ENCODE data around the gene GFI1B.

- TF ChIP-seq, protein P1, sequence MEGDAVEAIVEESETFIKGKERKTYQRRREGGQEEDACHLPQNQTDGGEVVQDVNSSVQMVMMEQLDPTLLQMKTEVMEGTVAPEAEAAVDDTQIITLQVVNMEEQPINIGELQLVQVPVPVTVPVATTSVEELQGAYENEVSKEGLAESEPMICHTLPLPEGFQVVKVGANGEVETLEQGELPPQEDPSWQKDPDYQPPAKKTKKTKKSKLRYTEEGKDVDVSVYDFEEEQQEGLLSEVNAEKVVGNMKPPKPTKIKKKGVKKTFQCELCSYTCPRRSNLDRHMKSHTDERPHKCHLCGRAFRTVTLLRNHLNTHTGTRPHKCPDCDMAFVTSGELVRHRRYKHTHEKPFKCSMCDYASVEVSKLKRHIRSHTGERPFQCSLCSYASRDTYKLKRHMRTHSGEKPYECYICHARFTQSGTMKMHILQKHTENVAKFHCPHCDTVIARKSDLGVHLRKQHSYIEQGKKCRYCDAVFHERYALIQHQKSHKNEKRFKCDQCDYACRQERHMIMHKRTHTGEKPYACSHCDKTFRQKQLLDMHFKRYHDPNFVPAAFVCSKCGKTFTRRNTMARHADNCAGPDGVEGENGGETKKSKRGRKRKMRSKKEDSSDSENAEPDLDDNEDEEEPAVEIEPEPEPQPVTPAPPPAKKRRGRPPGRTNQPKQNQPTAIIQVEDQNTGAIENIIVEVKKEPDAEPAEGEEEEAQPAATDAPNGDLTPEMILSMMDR (conservative IDR thresholded peaks at IDR 0.05; ENCODE audit: low read depth, low read length), result no peak
- no peak for TF ChIP-seq CHD1 (IDR thresholded peaks at IDR 0.05; ENCODE audit: low read depth, low read length)
- no peak for TF ChIP-seq CEBPB (IDR thresholded peaks at IDR 0.05; ENCODE audit: low read depth, low read length)
- TF ChIP-seq, protein P2, sequence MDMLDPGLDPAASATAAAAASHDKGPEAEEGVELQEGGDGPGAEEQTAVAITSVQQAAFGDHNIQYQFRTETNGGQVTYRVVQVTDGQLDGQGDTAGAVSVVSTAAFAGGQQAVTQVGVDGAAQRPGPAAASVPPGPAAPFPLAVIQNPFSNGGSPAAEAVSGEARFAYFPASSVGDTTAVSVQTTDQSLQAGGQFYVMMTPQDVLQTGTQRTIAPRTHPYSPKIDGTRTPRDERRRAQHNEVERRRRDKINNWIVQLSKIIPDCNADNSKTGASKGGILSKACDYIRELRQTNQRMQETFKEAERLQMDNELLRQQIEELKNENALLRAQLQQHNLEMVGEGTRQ (IDR thresholded peaks at IDR 0.05; ENCODE audit: low read depth, low read length), result no peak
- TF ChIP-seq POLR2A (IDR thresholded peaks at IDR 0.05; ENCODE audit: low read depth, low read length), result no peak
- TF ChIP-seq RAD21 (IDR thresholded peaks at IDR 0.05; ENCODE audit: low read length), result no peak
- TF ChIP-seq, protein P3, sequence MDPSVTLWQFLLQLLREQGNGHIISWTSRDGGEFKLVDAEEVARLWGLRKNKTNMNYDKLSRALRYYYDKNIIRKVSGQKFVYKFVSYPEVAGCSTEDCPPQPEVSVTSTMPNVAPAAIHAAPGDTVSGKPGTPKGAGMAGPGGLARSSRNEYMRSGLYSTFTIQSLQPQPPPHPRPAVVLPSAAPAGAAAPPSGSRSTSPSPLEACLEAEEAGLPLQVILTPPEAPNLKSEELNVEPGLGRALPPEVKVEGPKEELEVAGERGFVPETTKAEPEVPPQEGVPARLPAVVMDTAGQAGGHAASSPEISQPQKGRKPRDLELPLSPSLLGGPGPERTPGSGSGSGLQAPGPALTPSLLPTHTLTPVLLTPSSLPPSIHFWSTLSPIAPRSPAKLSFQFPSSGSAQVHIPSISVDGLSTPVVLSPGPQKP (IDR thresholded peaks at IDR 0.05; ENCODE audit: borderline replicate concordance, low read depth, low read length), result no peak
- no peak for TF ChIP-seq SMC3 (IDR thresholded peaks at IDR 0.05; ENCODE audit: low read depth, low read length)
- no peak for TF ChIP-seq NFE2L2 (IDR thresholded peaks at IDR 0.05; ENCODE audit: low read depth, low read length)
- TF ChIP-seq BHLHE40 (IDR thresholded peaks at IDR 0.05; ENCODE audit: low read depth, low read length), result no peak
- TF ChIP-seq MAFK (IDR thresholded peaks at IDR 0.05; ENCODE audit: low read depth, low read length), result no peak
- no peak for TF ChIP-seq RCOR1 (IDR thresholded peaks at IDR 0.05; ENCODE audit: insufficient replicate concordance, low read length)
- TF ChIP-seq RFX5 (IDR thresholded peaks at IDR 0.05; ENCODE audit: low read depth, low read length), result no peak
Observed at GRCh38 chr9:132970324-132971062, 8.0 kb upstream of the GFI1B start.

Measured in IMR-90 (cell line).